GDM1 (cell line): Measurements from ENCODE around the gene TMEM186.
"Not testable (repeated sequence)": the region's sequence is repeated elsewhere in the genome, so short reads cannot be mapped to it uniquely, and the experiment has no call there.

Experiments used
- DNase-seq: peaks from one replicate; lab custom pipeline; 2025; lab: John Stamatoyannopoulos, UW

The TMEM186 gene

DNA sequence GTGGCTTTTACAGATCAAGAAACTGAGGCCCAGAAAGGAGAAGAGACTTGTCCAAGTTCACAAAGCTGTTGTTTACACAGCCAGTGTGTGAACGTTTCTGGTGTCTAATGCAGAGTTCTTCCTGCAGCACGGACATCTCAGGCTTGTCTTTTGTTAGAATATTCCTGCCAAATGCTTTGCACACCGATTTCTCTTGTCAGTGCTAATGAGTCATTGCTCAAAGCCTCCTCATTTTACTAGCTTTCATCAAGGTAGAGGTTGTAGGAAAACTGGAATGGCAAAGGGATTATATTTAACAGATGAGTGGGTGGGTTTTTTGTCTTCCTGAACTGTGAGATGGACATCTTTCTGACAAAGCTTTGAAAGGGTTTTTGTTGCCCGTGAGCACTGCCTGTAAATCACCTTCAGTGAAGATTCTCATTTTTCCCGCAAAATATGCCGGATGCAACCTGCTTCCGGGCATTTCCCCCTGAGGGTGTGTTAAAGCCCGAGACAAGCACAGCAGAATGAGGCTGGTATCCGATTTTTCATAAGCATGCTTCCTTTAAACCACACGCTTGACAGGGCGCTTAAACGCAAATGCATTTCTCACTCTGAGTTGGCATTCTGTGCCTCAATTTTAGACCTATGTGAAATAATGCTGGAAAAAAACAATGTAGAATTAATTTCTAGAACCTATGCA is 14.9 kb upstream of the TMEM186 start:
- DNase-seq, result no peak

DNA sequence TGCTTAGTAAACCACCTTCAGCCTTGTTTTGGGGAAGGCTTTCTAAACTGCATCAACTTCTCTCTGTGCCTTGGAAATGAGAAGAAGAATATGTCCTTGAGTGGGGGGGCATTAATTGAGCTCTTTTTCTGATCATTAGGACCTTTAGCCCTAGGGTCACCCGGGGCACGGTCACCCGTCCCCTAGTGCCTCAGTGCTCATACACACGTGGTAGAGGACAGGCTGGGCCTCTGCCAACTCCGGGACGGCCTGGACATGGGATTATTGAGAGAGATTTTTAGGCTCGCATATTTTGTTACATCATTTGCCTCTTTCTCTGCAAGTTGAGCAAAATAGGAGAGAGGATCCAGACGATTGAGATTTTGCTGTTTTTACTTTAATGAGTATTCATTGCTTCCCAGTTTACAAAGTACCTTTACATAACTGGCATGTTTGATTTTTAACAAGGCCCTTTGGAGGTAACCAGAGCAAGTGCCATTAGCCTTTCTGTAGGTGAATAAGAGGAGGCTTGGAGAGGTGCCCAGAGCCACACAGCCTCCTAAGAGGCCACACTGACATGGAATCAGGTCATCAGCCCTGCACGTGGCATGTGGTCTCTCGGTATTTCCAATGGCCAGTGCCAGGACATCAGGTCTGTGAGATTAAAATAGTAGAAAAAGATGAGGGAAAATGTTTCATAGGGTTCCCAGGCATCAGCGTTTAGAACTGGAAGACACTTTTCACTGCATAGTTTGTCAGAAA is 11.3 kb upstream of the TMEM186 start:
- no peak for DNase-seq

DNA sequence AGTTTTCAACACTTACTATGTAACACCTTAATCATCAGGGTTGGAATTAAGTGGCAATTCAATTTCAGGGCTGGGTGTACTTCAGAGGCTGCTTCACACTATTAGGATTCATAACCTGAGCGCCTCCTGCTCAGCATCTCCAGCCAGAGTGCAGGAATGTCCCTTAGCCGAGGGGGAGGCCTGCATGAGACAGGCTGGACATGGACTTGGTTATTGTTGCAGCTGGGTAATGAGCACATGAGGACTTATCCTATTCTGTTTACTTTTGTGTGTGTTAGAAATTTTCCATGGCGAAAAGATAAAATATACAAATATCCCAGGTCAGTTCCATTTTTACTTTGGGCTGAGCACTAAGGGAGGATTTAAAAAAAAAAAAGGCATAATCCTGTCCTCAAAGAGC is 10.6 kb upstream of the TMEM186 start:
- no peak for DNase-seq

DNA sequence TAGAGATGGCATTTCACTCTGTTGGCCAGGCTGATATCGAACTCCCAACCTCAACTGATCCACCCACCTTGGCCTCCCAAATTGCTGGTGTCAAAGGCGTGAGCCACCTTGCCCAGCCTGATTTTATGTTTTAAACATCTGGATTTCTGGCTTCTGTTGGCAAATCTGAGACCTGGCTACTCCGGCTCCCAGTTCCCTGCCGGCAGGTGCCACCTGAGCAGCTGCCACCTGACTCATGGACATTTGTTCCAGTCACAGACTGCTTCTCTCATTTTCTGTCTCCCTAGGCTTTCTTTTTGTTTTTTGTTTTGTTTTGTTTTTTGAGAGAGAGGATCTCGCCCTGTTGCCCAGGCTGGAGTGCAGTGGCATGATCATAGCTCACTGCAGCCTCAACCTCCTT is 9.8 kb upstream of the TMEM186 start:
- DNase-seq, result no peak

DNA sequence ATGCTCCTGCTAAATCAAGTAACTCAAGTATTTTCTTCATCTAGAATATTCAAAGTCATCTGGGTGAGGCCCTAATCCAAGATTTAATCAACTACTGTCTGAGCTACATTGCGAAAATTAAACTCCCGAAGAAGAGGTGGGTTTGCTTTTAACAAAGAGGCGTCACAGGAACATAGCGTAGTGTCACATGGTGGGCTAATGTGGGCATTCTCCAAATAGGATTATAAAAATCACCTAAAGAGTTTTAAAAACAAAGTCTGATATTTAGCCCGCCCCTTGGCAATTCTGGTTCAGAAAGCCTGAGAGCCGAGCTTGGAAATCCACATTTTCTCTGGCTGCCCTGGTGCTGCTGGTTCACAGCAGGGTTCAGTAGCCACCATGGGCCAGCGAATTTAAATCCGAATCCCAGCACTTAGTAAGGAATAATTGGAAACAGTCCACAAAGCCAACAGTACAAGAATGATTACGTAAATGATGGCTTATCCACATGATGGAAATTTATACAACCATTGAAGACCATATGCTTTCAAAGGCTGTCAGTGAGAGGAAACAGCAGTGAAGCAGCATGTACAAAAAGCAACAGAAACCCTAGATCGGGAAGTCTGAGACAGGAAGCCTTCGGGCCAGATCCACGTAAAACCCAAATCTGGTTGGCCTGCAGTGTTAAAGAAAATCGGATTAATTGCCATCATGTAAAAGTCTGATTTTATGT is 9.0 kb upstream of the TMEM186 start:
- DNase-seq, result no peak

DNA sequence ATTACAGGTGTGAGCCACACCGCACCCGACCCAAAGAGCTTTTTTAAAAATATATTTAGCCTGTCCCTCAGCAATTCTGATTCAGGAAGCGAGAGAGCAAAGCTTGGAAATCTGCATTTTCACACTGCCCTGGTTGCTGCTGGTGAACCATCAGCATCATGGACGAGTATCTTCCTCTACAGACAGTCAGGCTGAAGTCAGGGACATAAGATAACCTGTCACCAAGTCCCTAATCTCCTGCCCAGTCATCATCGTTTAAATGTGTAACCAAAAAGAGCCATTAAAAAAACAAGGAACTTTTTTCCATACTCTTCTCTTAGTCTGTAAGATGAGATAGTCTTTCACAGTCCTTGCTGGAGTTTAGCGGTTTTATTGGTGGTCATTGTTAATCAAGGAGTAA is 6.9 kb upstream of the TMEM186 start:
- no peak for DNase-seq

DNA sequence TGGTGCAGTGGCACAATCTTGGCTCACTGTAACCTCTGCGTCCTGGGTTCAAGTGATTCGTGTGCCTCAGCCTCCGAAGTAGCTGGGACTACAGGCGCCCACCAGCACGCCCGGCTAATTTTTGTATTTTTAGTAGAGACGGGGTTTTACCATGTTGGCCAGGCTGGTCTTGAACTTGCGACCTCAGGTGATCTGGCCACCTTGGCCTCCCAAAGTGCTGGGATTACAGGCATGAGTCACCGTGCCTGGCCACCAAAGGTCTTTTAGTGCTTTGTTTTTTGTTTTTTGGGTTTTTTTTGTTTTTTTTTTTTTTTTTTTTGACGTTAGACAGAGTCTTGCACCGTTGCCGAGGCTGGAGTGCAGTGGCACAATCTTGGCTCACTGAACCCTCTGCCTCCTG is 6.3 kb upstream of the TMEM186 start:
- DNase-seq, result not testable (repeated sequence)

DNA sequence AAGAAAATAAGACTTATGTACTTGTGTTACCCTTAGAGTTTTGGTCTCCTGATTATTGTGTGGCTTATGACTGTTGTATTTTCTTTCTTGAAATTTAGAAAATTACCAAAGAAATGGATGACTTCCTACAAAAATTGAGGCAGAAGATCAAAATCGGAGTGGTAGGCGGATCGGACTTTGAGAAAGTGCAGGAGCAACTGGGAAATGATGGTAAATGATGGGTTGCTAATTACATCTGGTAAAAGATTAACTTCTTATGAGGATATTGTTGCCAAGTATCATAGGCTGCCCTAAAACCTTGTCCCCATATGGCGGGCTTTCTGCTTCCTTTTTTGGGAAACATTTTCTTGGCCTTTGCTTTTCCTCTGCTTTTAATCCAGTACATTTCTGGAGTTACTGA is 4.3 kb upstream of the TMEM186 start:
- no peak for DNase-seq

DNA sequence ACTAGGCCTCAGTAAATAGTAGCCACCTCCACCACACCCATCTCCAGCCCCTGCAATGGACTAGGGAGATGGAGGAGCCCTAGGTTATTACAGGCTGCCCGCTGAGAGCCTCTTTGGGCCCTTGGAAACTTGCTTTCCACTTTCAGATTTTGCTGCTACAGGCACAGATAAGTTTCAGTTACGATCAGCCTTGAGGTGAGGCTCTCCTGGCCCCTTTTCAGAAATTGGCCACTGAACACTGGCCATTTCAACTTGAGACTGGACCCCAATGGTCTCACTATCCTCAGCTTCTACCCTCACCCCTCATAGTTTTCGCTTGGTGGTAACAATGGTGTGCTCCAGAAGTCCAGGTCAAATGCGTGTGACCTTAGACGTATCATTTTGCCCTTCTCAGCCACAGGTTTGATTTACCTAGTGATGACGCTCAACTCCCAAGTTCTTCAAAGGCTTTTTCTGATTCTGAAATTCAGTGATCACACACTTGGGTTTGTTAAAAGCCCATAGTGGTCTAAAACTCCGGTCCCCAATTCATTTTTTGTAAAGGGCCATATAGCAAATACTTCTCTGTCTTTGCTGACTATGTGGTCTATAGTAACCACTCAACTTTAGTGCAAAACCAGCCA is 1.2 kb upstream of the TMEM186 start:
- DNase-seq, result no peak

DNA sequence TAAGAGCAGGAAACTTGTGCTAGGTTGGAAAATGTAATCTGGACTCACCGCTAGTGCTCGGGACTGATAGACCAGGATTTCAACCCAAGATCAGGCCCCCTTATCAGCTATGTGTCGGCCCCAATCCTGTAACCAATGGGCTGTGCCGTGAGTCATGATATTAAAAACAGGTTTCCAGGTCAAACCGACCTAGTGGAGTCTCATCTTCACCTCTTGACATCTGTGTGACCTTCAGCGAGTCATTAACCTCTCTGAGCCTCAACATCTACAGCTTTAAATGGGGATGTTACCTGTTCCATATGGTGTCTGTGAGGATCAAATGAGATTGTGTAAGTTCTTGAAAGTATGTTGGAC is 712 bp upstream of the TMEM186 start:
- DNase-seq, result no peak

DNA sequence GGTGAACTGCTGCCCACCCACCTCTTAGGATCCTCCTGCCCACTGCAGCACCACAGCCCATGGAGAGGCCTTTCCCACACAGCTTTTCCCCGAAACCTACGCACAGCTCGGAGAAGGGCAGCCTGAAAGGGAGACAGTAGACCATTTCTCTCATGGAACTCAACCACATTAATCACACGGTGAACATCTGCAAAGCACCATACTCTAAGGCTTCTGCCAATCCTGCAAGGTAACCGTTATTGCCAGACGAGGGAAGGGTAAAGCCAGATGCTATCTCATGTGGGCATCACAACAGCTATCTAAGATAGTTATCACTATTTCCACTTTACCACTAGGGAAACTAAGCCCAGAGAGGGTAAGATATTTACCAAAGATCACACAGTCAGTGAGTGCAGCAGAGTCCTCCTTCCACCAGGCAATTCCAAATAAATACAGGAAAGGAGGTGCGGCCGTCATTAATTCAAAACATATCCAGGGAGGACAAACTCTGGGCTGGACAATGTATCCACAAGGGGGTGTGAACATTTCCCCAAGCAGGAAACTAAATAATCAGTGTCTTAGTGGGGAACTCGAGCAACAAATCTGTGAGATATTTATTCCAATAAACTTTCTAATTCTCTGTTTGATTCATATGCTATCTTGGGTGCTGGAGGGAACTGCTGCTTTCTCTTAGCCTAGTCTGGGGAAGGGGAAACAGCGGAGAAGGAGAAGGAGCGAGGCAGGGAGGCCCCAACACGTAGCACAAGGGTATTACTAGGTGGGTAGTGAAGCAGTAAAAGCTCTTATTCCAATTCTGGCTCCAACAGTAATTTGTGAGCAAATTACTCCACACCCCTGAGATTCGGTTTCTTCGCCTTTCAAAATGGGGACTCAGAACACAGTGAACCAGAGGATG is 723 bp downstream of the TMEM186 start:
- DNase-seq, result no peak

DNA sequence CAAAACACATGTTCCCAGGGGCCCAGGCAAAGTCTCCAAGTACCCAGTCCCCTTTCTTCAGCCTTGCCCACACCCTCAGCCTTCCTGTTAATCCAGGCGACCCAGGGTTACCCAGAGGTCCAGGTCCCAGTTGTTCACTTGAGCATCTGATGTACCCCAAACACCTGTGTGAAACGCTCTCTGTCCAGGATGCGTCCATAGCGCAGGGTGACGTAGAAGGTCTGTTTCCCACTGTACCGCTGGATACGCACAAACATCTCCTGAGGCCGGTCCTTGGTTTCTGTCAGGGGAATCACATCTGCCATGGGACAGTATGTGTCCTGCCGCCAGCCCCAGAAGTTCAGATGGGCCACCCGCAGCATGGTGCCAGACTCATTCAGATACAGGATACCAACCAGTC is 1.6 kb downstream of the TMEM186 start:
- DNase-seq, result no peak

DNA sequence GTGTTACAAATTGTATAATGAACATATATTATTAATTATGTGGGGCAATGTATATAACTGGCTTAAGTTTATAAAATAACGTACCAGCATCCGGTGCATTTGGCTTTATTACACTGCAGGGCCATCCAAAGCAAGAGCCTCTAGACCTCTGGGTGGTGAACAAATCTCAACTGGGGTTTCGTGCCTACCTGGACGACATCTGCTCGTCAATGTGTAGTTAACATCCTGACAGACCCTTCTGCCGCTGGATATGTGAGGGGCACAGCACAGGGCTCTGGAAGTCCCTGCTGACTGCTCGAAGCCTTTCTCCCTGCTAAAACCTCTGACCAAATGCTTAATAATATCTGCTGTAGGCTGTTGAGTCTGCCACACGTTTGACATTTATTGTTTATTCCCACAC is 2.3 kb downstream of the TMEM186 start:
- no peak for DNase-seq

DNA sequence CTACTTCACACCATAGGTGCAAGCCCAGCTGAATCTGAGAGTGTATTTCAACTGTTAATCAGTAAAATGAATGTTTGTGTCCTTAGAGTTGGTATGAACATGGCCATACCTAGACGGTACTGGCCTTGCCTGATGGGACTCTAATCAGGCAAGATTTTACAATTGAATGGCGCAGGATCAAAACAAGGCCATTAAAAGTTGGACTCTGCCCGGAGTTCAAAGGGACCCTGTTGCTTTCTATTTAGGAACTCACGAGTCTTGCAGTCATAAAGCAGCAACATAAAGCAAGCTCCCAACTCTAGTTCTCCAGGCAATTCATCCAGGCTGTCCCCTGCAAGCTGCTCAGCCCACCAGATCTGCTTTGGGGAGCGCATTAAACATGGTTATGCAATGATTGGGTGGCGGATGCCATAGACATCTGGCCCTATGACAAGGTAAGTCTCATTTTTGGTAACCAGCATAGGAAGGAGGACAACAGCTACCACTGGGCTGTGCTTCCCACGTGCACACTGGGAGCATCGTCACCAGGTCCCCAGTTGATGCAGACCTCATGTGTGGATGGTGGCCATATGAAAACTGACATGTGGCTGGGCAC is 8.8 kb downstream of the TMEM186 start:
- DNase-seq, result no peak

DNA sequence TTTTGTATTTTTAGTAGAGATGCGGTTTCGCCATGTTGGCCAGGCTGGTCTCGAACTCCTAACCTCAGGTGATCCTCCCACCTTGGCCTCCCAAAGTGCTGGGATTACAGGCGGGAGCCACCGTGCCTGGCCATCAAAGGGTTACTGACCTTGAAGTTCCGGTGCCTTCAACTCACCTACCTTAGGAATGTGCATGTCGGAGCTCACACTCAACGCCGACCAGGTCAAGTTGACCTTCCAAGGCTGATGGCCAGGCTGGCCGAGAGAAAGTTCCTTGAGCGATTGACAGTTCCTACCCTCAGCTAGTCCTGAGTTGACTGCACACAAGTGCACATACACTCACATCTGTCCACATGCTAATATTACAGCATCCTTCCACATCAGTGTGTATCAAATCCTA is 11.1 kb downstream of the TMEM186 start:
- DNase-seq, result not testable (repeated sequence)

DNA sequence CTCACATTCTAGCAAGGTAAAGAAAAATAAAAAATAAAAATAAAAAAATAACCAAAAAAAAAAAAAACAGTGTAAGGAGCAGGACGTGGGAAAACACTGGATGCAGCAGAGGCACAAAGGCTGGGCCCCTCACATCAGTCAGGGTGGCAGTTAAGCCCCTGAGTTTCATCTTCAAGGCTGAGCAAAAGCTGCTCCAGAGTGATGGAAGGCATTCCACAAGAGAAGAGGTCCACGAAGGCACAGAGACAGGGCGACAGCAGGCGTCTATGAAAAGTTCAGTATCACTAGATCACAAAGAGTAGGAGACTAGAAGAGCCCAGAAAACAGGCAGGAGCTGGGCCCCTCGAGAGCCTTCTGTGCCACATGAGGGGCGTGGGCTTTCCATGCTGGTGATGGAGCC is 12.0 kb downstream of the TMEM186 start:
- DNase-seq, result no peak

DNA sequence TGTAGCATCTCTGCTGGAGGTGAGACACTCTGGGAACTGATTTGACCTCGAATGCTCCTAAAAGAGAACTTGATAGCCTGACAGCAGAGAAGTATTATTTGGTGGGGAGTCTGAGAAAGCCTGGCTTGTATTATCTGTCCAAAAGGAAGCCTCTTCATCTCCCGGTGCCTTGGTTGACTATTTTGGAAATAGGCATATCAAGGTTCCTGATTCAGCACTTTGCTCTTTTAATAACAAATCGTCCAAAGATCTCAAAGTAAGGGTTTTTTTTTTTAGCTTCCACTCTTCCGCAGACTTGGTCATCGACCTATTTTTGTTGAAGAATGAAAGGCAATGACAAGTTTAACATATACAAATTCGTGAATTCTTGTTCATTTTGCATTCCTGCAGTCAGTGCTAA is 14.8 kb downstream of the TMEM186 start:
- no peak for DNase-seq

DNA sequence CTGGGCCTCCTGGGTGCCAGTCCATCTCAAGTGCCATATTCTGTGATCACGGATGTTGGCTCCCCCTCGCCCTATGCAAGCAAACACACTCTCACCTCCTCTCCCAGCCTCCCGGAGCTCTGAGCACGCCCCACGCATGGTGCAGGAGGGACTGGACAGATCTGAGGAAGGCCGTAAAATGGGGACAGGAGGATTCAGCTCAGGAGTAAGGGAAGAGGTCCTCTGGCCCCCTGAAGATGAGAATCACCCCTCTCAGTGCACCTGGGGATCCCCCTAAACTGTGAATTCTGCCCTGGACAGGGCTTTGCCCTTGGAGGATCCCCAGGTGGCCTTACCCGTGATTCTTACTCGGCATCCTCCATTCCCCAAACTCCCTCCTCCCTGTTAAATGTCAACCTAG is 15.6 kb downstream of the TMEM186 start:
- no peak for DNase-seq

DNA sequence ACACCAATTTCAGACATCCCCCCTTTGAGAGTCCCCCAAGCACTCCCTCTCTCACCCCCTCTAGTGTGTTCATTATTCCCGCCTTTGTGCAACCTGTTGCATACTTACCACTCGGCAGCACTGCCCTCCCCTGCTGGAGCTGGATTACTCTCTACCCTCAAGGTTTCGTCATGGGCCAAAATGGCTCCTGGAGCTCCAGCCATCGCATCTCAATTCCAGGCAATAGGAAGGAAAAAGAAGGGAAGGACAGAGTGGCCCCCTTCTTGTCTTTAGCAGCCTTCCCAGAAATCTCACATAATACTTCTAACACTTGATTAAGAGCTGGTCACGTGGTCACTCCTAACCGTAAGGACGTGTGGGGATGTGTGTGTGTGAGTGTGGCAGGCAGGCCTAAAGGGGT is 20.2 kb downstream of the TMEM186 start:
- no peak for DNase-seq

DNA sequence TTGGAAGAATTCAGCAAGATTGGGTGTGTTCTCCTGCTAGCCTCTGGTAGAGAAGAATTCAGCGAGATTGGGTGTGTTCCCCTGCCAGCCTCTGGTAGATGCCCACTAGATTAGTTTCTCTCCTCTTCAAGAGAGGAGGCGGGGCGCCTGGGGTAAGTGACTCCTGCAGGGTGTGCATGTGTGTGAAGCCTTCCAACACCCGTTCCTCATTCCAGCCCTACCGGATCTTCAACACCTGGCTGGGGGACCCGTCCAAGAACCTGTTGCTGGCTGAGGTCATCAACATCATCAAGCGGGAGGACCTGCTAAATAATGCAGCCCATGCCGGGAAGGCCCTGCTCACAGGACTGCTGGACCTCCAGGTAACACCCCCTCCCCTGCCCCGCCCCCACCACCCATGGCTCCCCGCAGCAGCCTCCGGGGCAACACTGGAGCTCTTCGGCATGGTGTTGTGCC is 21.3 kb downstream of the TMEM186 start:
- no peak for DNase-seq

DNA sequence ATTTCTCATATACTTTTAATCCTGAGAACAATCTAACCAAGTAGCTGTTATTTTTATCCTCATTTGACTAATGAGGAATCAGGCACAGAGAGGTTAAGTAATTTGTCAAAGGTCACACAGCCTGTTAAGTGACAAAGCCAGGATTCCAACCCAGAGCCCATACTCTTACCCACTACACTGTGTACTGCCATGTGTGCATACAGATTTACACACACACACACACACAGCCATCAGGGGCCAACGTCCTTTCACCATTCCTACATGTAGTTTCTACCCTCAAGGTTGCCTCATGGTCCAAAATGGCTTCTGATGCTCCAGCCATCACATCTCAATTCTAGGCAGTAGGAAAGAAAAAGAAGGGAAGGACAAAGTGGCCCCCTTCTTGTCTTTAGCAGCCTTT is 22.1 kb downstream of the TMEM186 start:
- no peak for DNase-seq
